Esophagus squamous epithelium (tissue), 4 donors: ENCODE measurements around the gene CYTL1.

Experiments used
- CTCF ChIP-seq, 6 experiments: fragments of 450-650 bp in 4 of 6; fragments of 200-600 bp in 2 of 6; sonication (generic) in 2 of 6; IDR thresholded peaks; one replicate each; pipeline ENCODE4 v1.5.1; 2016 to 2019; ENCODE audit warnings: antibody characterized with exemption in 6 of 6, mild to moderate bottlenecking in 4 of 6, moderate library complexity in 4 of 6
- POLR2A ChIP-seq, 4 donors: fragments of 450-650 bp; IDR thresholded peaks; one replicate each; pipeline ENCODE4 v1.6.1; 2017; ENCODE audit warnings: antibody characterized with exemption in 4 of 4, mild to moderate bottlenecking in 4 of 4, moderate library complexity in 3 of 4

- no peak for TF ChIP-seq POLR2A (IDR thresholded peaks at IDR 0.05)
- no peak for TF ChIP-seq CTCF (IDR thresholded peaks at IDR 0.05)
Observed at GRCh38 chr4:5044341-5044740, 25.1 kb upstream of the CYTL1 start.
